EL (cell line): Measurements from ENCODE around the gene ZNF423.

Experiments used
- DNase-seq: peaks from one replicate; pipeline ENCODE4 v3.0.0-alpha.2; 2016

The ZNF423 gene

DNA sequence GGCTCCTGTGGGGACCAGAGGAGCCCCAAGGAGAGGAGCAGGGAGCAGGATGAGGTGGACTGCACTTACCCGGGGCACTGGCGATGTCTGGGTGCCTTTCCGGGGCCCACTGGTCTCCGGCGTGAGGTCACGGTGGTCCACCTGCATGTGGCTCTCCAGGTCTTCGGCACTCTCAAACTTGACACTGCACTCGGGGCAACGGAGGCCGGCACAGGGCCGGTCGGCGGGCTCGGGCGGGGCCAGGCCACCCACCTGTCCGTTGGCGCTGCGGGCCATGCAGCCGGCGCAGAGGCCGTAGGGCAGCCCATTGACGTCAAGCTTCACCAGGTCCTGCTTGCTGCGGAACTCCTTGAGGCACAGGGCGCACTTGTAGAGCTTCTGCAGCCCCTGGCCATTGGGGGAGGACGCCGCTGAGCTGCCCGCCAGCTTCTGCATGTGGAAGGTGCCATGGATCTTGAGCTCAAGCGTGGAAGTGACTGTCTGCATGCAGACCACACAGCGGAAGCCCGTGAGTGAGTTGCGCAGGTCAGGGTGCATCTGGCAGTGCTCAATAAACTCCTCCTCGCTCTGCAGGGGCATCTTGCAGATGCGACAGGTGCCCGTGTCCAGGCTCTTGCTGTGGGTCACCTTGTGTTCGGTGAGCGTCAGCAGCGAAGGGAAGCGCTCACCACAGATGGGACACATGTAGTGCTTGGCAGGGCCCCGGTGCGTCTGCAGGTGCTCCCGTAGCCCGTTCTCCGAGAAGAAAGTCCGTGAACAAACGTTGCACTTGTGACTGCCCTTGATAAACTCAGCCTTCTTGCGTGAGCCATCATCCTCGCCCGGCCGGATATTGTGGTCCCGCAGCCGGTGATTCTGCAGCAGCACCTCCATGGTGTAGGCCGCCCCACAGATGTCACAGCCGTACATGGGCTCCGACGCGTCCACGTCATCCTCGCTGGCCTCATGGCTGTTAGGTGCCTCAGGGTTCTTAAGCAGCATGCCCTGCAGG is 220.0 kb downstream of the ZNF423 start:
- no peak for DNase-seq

DNA sequence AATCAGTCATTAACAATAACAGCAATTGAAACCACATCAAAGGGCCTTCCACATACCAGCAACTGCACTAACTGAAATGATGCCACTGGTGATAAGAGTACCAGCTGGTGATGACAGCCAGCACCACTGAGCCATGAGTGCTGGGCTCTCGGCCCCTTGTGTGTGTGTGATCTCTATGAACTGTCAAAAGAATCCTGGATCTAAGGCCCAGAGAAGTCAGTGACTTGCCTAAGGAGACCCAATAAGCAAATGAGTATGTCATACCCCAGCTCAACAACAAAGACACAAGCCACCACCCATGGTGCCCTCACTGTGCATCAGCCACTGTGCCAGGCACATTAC is 220.9 kb downstream of the ZNF423 start:
- DNase-seq: no peak

DNA sequence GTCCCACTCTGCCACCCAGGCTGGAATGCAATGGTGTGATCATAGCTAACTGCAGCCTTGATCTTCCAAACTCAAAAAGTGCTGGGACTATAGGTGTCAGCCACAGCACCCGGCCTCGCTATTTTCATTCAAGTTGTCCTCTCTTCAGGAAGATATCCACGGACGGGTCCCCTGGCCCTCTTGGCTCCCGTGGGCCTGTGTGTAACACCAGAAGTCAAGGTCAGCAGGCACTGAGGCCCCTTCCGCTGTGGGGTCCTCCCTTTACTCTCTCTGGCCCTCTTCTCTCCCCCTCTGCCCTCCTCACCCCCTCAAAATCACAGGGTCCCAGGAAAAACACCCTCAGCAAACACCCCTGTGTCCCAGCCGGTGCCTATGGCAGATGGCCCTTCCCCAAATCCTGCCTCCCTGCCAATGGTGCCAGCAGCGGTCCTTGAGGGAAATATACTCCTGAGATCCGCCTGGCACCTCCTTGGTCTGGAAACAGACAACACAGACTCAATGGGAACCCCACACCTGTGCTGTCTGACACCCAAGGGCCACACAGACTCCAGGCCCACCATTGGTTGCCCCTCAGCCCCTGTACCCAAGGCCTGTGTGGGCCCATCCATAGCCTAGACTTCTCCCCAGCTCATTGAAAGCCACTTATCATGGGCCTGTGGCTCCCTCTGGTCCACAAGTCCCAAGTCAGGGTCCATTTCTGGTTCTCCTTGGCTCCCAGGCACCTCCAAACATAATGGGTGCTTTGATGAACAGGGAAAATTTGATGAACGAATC is 221.5 kb downstream of the ZNF423 start:
- no peak for DNase-seq

DNA sequence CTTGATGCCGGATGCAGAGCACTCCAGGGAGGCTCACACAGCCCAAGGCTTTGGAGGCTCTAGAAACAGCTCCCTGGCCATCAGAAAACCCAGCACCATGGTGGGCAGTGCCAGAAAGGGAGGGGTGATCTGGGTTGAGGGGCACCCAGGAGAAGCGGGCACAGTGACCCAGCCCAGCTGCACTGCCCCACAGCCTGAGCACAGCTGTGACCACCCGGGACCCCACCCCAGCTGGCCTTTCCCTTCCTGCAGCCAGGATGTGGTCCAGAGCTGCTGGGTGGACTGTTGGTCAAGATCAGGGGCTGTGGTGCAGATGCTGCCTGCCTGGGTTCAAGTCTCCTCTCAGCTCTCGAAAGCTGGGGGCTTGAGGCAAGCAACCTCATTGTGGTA is 223.1 kb downstream of the ZNF423 start:
- no peak for DNase-seq

DNA sequence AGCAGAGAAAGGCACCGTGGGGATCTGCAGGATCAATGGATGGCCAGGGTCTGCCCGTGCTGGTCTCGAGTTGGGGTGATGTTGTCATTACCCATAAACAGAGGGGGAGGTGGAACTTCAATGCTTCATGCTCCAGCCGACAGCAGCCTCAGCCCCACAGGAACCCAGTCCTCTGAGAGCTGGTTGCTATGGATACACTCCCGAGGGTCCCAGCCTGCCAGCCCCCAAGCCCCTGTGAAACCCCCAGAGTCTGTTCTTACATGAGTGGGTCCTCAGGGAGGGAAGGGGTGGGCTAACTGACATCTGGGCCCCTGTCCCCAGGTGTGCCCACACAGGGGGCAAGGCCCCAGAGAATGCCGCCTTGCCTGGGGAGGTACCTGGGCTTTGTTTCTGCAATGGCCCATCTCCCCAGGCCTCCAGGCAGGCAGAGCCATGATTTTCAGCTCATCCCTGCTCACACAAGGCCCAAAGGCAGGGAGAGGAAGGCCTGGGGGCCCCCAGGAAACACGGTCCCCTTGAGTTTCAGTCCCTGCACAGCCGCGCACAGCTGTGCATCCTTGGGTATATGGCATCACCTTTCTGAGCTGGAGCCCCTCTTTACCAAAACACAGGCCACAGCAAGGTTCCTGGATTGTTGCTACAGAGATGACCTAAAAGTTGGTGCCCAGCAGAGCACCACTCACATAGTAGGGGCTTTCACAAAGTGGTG is 223.7 kb downstream of the ZNF423 start:
- no peak for DNase-seq

DNA sequence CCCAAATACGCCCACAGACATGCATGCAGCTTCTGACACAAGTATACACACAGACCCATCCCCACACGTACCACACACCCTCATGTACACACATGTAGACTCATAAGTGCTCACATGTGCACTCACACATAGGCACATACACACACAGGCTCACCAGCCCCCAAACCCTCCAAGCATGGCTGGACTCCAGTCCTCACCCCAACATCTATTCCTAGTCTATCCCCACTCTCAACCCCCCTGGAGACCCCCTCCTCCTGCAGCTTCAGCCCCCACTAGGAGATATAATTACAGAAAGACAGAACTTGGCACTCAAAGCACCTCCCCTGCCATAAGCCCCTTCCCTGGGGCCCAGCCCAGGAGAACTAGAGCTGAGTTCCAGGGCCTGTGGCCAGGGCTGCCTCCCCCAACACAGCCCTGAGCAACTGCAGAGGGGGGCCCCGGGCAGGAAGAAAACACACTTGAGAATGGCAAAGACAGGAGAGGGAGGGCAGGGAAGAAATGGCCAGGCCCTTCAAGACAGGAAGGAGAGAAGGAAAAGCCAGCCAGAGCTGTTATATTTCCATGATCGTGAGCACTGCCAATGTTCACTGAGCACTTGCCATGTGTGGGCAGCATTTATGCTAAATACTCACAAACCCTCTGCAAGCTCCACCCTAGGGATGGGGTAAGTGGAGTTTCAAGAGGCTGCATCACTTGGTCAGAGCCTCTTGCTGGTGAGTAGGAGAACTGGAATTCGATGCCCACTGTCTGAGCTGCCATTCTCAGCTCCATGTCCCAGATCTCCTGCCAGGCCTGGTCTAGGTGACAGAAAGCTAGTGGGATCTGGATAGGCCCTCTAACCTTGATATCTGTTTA is 224.5 kb downstream of the ZNF423 start:
- peak; percentile 32 for DNase-seq

DNA sequence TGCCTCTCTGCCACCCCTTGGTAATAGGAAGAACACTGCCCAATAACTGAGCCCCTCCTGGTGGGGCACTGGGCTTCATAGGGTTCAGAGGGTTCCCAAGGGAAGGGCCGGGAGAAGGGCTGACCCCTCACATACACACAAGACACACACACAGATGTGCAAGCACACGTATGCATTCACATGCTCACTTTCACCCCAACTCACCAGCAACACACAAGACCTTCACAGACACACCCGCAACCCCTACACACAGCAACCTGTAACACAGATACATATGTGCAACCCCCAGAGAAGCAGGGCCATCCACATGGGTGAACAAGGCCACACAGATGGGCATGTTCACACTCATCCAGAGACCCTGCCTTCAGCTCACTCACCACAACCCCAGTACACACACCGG is 225.1 kb downstream of the ZNF423 start:
- DNase-seq: no peak

DNA sequence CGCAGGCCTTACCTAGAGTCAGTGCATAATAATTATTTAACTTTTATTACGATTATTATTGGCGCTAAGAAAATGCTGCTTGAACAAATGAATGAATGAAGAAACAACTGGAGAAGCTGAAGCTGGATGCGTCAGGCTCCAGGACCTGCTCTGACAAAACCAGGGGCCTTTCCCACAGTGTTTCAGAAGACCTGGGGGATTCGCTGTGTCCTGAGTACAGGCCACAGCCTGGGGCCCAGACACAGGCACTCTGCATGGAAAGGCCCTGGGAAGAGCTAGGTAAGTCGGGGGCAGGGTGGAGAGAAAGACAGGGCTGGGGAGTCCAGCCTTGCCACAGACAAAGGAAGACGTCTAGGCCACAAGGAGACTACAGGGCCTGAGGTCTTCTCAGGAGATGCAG is 226.1 kb downstream of the ZNF423 start:
- no peak for DNase-seq

DNA sequence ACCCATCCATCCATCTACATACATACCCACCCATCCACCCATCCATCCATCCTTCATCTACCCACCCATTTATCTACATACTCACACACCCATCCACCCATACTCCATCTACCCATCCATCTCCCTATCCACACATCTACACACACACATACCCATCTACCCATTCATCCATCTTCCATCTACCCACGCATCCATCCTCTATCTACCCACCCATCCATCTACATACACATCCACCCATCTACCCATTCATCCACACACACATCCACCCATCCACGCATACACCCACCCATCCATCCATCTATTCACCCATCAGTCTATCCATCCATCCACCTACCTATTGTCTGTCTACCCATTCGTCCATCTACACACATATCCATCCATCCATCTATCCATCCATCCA is 227.8 kb downstream of the ZNF423 start:
- no peak for DNase-seq

DNA sequence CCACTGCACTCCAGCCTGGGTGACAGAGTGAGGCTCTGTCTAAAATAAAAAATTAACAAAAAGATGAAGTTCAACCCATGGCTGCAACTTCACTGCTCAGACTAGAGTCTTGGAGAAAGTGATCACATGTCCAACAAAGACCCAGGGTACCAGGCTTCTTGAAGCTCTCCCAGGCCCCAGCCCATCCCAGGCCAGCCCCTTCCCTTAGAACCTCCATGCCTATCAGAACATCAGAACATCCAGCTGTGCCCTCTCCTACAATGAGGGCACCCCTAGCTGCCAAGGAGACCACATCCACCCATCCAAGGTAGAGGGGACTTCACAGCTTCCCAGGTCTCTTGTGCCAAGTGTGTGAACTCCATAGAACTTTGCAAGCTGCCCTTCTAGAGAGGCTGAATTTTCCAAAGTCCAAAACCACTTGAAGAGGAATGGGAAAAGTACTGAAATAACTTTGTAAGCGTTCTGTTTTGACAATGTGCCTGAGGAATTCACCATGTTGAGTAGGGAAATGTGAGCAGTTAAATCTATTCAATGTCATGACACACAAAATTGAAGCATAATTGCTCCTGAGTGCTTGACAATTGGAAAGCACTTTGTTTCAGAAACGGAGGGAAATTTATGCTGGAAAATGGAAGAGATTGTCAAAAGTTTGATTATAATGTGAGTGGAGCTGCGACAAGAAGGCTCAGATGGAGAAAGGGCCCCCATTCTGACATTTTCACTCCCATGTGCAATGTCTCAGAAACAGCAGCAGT is 230.4 kb downstream of the ZNF423 start:
- no peak for DNase-seq

DNA sequence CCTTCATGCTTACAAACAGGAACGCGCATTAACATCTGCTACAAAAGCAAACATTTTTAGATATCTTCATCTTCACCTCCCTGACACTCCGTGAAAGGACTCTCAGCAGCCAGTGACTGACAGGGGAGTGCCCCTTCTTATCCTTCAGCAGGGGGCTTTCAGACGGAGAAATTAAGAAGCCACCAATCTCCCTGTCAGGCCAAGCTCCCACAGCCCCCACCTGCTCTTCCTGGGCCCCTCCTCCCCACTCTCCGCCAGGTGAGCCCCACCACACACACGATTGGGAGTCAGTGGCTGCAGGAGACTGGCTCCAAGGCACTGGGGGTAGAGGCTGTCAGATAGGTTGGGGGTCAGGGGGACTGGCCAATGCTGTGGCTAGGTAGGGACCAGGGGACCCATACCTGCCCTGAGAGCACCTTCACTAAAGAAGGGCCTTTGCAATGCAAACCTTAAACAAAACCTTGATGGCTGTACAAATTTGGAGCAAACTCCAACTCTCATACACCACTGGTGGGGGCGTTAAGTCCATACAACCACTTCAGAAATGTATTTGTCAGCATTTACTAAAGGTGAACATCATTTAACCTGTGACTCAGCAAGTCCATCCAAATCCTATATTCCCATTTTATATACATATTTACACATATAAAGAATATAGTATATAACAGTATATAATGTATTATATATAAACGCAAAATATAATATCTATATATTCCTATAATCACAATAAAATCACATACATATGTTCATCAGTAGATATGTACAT is 232.2 kb downstream of the ZNF423 start:
- DNase-seq: no peak

DNA sequence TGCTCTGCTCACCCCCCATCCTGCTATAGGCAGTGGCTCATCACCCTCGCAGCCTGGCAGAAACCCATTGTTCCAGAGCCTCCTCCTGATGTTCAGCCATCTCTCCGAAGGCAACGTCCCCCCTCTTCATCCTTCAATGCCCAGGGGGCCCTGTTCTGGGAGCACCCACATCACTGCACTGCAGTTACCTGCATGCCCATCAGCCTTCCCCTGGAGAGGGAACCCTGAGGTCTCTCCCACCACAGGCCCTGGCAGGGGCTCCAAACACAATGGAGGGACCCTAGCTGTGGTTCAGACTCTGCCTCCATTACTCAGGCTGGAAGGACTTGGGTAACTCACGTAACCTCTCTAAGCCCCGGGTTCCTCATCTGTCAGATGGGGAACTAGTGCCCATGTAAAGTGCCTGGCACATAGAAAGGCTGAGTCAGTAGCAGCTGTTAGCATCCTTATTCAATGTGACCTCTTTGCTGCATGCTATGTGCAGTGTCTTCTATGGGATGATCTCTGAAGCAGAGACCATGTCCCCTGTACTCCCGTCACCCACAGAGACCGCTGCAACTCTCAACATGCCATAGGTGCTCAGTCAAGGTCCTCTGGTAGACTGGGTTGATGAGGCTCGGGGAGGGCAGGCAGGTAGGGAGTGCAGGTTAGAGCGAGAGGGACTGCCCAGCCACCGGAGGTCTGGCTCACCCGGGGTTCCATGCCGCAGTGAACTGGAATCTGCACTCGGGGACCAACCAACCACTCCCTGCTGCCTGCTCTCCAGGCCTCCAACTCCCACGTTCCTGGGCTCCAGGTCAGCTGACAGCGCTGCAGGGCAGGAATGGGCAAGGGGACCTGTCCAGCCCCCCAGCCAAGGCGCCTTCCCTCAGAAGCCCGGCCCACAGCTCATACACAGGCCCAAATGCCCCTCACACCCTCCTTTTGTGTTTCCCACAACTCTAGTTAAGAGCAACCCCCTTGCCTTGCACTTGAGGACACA is 233.2 kb downstream of the ZNF423 start:
- no peak for DNase-seq

DNA sequence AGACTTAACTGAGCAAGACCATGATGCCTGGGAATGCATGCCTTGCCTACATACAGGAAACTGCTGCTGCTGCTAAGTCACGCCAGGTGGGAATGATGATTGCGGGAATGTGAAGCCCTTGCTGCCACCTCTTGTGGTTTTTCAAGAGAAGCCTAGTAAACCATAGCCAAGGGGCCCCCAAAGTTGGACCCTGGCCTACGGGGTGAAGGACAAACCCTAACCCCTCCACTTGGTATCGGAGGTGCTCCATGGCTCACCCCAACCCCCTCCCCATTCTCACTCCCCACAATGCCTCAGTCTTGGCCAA is 233.9 kb downstream of the ZNF423 start:
- DNase-seq: no peak

DNA sequence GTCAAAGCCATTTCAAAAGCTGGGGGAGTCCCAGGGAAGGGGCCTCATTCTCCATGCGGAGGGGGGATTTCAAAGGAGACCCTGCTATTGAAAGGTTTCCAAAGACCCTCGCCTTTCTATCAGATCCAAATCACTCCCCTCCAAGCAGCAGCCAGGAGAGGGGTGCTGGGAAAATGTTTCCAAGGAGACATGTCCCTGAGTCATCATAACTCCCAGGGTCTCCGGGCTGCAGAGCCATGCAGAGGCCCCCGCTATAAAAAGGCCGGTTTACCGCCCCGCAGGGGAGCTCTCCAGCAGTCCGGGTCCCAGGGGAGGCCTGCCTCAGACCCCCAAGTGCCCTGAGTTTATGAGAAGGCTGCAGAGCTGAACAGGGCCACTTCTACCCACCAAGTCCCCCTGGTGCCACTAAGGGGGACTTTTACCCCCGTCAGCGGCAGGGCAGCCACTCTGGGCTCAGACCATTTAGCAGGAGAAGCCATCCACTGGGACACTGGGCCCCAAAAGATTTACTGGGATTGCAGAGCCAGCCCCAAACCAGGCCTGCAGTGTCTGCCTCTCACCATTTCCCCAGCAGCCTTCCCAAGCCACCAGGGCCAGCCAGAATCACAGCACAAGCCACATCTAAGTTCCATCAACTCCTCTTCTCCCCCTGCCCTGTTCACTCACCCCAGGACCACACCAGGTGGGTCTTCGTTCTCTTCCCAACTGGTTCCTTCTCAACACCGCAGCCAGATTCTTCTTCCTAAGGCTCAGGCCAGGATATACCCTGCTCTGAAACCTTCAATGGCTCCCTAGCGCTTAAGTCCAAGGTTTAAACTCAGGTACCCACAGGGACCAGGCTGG is 234.4 kb downstream of the ZNF423 start:
- no peak for DNase-seq

DNA sequence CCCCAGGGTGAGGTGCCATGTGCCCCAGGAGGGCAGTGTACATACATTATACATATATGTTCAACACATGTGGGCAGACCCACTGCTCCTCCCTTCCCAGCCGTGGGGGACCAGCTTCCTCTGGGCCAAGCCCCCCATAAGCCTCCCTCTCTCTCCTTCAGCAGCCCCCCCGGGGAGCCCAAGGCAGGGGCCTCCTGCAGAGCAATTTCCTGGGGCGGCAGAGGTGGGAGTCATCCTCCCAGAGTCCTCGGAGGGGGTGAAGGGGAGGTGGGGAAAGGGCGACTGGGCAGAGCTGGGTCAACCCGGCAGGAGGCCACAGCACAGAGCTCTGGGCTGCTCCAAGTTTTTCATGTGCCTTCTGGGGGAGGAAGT is 235.1 kb downstream of the ZNF423 start:
- DNase-seq: no peak

DNA sequence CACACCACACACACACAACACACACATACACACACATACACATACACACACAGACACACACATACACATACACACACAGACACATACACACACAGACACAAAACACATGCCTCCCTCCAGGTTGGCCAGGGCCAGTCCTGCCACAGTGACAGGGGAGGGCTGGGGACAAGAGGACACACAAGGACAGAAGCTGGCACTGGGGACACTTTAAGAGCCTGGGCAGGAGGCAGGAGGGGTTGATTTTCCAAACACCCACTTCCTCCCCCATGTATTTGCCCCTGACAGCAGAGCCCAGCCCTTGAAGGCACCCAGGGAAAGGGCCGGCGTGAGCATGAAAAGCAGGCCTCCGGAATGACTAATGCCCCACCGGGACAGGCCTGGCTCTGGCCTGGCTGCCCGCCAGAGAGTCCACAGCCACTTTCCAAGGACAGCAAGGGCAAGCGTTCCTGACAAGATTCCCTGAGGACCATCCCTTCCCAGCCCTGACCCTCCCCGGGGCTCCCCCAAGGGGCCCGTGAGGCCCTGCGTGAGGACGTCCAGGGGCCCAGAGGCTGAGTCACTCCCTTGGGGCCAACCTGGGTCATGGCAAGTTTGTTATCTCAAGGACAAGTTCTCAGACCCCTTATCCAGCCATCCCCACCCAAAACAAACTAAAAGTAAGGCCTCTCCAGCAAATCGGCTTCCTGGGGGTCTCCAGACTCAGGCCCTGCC is 235.6 kb downstream of the ZNF423 start:
- peak; percentile 85 for DNase-seq

DNA sequence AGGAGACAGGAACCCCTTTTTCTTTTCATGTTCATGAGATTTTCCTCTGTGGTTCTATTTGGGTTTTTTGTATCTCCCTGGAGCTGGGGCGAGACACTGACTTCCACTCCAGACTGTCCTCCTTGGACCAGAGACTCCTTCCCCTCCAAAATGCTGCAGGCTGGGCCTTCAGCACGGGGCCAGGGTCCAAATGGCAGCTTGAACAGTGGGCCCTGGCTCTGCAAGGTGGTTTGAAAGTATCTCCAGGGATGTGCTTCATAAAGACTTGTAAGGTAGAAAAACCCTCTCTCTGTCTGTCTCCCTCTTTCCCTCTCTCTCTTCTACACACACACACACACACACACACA is 236.1 kb downstream of the ZNF423 start:
- DNase-seq: no peak

DNA sequence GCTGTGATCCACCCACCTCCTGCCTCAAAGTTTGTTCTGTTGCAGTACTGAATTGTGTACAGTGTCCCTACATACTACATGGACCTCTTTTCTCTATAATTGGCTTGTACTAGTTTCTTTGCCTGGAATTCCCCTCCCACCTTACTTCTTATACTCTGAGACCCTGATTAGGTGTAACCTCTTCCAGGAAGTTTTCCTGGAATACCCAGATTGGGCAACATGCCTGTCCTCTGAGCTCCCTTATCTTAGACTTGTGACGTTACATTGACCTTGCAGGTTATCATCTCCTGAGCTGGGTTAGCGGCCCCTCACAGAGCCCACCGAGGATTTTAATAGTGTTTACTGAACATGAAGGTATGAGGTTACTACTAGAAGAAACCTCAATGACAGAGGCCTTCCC is 237.0 kb downstream of the ZNF423 start:
- DNase-seq: no peak
